Panc1 (cell line): ENCODE results near the gene COL6A3. TPM values are rescaled to one million over a fixed set of nuclear protein-coding genes. Genes with fewer than 3 reads are reported as not detected.

Experiments
- ATAC-seq: fragments of 200-7000 bp; cut with Tn5 transposase; 2 replicates; pipeline ENCODE4 v1.9.1; 2020; ENCODE audit warnings: mild to moderate bottlenecking, moderate library complexity
- BruUV-seq: library from RNA; stranded (reverse); fragments of 400-500 nt; replicated peaks from 2 replicates; lab custom pipeline; 2021; lab: Mats Ljungman, UMichigan
- CTCF ChIA-PET: fragments of 300-600 bp; sonication (Branson Sonifier 250); formaldehyde crosslinking; loops from one replicate; lab custom pipeline; 2022; ENCODE audit warnings: antibody characterized with exemption; lab: Charles Lee
- POLR2A ChIA-PET: fragments of 300-600 bp; sonication (Branson Sonifier 250); formaldehyde crosslinking; loops from one replicate; lab custom pipeline; 2022; ENCODE audit warnings: antibody characterized with exemption; lab: Charles Lee
- DNase-seq: peaks from one replicate; pipeline ENCODE4 v3.0.0-alpha.2; 2010; ENCODE audit warnings: low read depth, low spot score
- H3K27ac ChIP-seq: 2 replicates; pipeline ENCODE4 v1.5.1; 2011; ENCODE audit warnings: mild to moderate bottlenecking, low read length, inconsistent platforms
- H3K27me3 ChIP-seq: fragments of 200-500 bp; sonication (Bioruptor generic); 2 replicates; pipeline ENCODE4 v1.6.0; 2014; ENCODE audit warnings: low read length, inconsistent platforms; ENCODE audit not compliant: control insufficient read depth, insufficient read depth
- H3K36me3 ChIP-seq: fragments of 200-500 bp; sonication (Bioruptor generic); 2 replicates; pipeline ENCODE4 v1.5.1; 2014; ENCODE audit warnings: inconsistent platforms, mild to moderate bottlenecking, low read length, moderate library complexity; ENCODE audit not compliant: control insufficient read depth, insufficient read depth
- H3K4me1 ChIP-seq: 2 replicates; pipeline ENCODE4 v1.5.1; 2011; ENCODE audit warnings: inconsistent platforms, mild to moderate bottlenecking, low read length, moderate library complexity; ENCODE audit not compliant: control insufficient read depth, insufficient read depth
- H3K4me3 ChIP-seq, 2 experiments: 2 replicates each; pipeline ENCODE4 v1.5.1; 2011 to 2012; ENCODE audit warnings: low read depth in 2 of 2, low read length in 2 of 2, mild to moderate bottlenecking in 2 of 2, inconsistent platforms in 1 of 2, moderate library complexity in 1 of 2
- H3K9me3 ChIP-seq: fragments of 200-500 bp; sonication (Bioruptor generic); 2 replicates; pipeline ENCODE4 v1.5.1; 2014; ENCODE audit warnings: low read depth, mild to moderate bottlenecking, inconsistent platforms, low read length, moderate library complexity; ENCODE audit not compliant: control insufficient read depth, insufficient read depth
- POLR2AphosphoS5 ChIP-seq: IDR thresholded peaks from 2 replicates; pipeline ENCODE4 v1.6.1; 2012; ENCODE audit warnings: mild to moderate bottlenecking, low read depth, low read length, moderate library complexity
- SIN3A ChIP-seq: IDR thresholded peaks from 2 replicates; pipeline ENCODE4 v1.6.1; 2012; ENCODE audit warnings: low read depth, mild to moderate bottlenecking, low read length, moderate library complexity, borderline replicate concordance; ENCODE audit not compliant: insufficient read depth
- TCF7L2 ChIP-seq: IDR thresholded peaks from 2 replicates; pipeline ENCODE4 v1.6.1; 2011; ENCODE audit warnings: mild to moderate bottlenecking, low read depth, low read length, inconsistent platforms
- in situ Hi-C: cut with HindIII; loops from 2 replicates; pipeline ENCODE4 v1.10.0; 2016; ENCODE audit warnings: low sequenced_read_pairs, low pct_unique_long_range_greater_than_20kb
- intact Hi-C: fragments of 100-400 bp; cut with micrococcal nuclease; formaldehyde crosslinking; loops from one replicate; pipeline ENCODE4 v1.10.0; 2022; ENCODE audit not compliant: unreplicated experiment
- total RNA-seq: library from RNA; stranded (reverse); gene quantifications from one replicate; pipeline ENCODE4 v1.2.1, GENCODE V29; 2021; ENCODE audit not compliant: unreplicated experiment
- TF ChIP-seq, protein P1 (sequence below): fragments of 450-650 bp; IDR thresholded peaks from 2 replicates; pipeline ENCODE4 v1.5.1; 2017; ENCODE audit warnings: mild to moderate bottlenecking
- TF ChIP-seq, protein P2 (sequence below), 2 experiments: IDR thresholded peaks; 2 replicates each; pipeline ENCODE4 v1.6.1; 2011 to 2012; ENCODE audit warnings: low read depth in 2 of 2, control low read depth in 1 of 2, low read length in 1 of 2, mild to moderate bottlenecking in 1 of 2, moderate library complexity in 1 of 2; ENCODE audit not compliant: insufficient read depth in 1 of 2

The COL6A3 gene
- total RNA-seq, 1 experiment from 2014 or later: 0.69 TPM

DNA sequence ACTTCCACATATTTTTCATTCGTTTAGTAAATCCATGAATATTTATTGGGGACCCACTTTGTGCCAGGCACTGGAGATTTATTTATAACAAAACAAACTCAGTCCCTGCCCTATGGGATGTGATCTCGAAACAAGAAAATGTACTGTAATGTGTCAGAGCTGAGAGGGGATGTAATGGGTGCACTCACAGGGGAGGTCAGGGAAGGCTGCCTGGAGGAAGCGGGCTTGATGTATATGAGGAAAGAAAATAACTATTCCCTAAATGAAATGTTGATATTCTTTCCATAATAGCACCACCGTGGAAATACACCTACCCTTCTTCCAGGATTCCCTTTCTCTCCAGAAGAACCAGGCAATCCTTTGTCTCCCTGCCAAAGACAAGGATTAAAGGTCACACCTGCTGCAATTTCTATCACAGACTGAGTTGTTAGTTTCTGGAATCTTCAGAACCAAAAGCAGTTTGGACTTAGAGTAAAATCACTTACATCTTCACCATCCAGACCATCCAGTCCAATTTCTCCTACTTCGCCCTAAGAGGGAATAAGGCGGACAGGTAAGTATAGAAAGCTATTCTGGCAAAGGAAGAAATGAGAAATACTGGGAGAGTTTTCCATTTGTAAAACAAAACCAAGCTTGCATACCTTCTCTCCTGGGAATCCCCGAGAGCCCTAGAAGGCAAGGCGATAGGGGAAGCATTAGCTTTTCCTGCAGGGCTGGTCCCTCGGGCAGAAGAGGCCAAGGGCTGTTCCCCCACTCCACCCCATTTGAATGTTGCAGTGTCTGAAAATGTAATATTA lies 55.0 kb downstream of the COL6A3 start:
- DNase-seq: no peak
- H3K27me3 ChIP-seq: no peaks in the 10 kb centered on the region
- ChIA-PET CTCF (no interaction called here), POLR2A (no interaction called here)
- no peak overlapping the region for H3K27ac ChIP-seq
- H3K9me3 ChIP-seq: no peaks in the 10 kb centered on the region
- H3K4me1 ChIP-seq: no peaks in the 10 kb centered on the region
- TF ChIP-seq POLR2AphosphoS5: no peak
- TF ChIP-seq, protein P1, sequence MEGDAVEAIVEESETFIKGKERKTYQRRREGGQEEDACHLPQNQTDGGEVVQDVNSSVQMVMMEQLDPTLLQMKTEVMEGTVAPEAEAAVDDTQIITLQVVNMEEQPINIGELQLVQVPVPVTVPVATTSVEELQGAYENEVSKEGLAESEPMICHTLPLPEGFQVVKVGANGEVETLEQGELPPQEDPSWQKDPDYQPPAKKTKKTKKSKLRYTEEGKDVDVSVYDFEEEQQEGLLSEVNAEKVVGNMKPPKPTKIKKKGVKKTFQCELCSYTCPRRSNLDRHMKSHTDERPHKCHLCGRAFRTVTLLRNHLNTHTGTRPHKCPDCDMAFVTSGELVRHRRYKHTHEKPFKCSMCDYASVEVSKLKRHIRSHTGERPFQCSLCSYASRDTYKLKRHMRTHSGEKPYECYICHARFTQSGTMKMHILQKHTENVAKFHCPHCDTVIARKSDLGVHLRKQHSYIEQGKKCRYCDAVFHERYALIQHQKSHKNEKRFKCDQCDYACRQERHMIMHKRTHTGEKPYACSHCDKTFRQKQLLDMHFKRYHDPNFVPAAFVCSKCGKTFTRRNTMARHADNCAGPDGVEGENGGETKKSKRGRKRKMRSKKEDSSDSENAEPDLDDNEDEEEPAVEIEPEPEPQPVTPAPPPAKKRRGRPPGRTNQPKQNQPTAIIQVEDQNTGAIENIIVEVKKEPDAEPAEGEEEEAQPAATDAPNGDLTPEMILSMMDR: no peak
- no peak overlapping the region for H3K4me3 ChIP-seq
- no peak for ATAC-seq
- intact Hi-C loops: no loop called here
- BruUV-seq: no TSS peak
- in situ Hi-C loops: no loop called here
- H3K36me3 ChIP-seq: no peaks in the 10 kb centered on the region

DNA sequence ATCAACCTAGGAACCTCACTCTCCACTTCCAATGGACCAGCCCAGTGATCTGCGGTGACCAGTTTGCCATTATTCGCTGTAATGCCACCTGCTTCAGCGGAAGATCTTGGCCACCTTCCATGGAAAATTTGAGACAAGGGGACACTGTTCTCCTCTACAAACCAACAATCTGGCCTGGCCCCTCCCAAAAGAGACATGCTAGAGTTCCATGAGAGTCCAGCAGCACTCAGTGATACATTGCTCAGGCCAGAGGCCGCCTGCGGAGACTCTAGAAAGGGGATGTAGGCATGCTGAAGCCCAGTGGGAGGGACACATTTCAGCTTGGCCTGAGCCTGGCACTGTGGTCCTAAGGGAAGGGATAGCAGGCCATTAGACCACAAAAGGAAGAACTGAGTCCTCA lies 58.3 kb downstream of the COL6A3 start:
- no peaks in the 10 kb centered on the region for H3K27me3 ChIP-seq
- BruUV-seq: no TSS peak
- POLR2A ChIA-PET: no interaction called here

More for the DNA sequence above, 58.3 kb downstream of the COL6A3 start:
- Histone ChIP-seq H3K4me1 (no peaks in the 10 kb centered on the region), H3K36me3 (no peaks in the 10 kb centered on the region), H3K4me3 (no peak overlapping the region), H3K27ac (no peak overlapping the region), H3K9me3 (no peaks in the 10 kb centered on the region)
- ATAC-seq: no peak
- in situ Hi-C loops: no loop called here
- TF ChIP-seq, protein P1: no peak
- TF ChIP-seq SIN3A (no peak), POLR2AphosphoS5 (no peak), TCF7L2 (no peak)
- TF ChIP-seq, protein P2, sequence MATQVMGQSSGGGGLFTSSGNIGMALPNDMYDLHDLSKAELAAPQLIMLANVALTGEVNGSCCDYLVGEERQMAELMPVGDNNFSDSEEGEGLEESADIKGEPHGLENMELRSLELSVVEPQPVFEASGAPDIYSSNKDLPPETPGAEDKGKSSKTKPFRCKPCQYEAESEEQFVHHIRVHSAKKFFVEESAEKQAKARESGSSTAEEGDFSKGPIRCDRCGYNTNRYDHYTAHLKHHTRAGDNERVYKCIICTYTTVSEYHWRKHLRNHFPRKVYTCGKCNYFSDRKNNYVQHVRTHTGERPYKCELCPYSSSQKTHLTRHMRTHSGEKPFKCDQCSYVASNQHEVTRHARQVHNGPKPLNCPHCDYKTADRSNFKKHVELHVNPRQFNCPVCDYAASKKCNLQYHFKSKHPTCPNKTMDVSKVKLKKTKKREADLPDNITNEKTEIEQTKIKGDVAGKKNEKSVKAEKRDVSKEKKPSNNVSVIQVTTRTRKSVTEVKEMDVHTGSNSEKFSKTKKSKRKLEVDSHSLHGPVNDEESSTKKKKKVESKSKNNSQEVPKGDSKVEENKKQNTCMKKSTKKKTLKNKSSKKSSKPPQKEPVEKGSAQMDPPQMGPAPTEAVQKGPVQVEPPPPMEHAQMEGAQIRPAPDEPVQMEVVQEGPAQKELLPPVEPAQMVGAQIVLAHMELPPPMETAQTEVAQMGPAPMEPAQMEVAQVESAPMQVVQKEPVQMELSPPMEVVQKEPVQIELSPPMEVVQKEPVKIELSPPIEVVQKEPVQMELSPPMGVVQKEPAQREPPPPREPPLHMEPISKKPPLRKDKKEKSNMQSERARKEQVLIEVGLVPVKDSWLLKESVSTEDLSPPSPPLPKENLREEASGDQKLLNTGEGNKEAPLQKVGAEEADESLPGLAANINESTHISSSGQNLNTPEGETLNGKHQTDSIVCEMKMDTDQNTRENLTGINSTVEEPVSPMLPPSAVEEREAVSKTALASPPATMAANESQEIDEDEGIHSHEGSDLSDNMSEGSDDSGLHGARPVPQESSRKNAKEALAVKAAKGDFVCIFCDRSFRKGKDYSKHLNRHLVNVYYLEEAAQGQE (IDR thresholded peaks at IDR 0.05; ENCODE audit: insufficient read depth in 1 of 2, low read depth in 2 of 2, low read length in 1 of 2): no peak
- CTCF ChIA-PET: no interaction called here
- no peak for DNase-seq
- intact Hi-C loops: no loop called here
